ENCODE results near the gene STK25.

GRCh38 chr2:241445426-241445825 is 63.0 kb downstream of the STK25 start:
- TF ChIP-seq POLR2A (IDR thresholded peaks at IDR 0.05; ENCODE audit: low read length) (no peak), GATA1 (IDR thresholded peaks at IDR 0.05; ENCODE audit: low read depth, low read length) (no peak)

Measured in erythroblast (primary cell).